GM12873 (cell line): ENCODE data around the gene AGTRAP.

Experiments
- CTCF ChIP-seq: IDR thresholded peaks from 2 replicates; pipeline ENCODE4 v1.5.1; 2012; ENCODE audit warnings: low read depth, mild to moderate bottlenecking, moderate library complexity, low read length, control low read depth; ENCODE audit not compliant: insufficient read depth; ENCODE audit errors: missing control alignments

AGTRAP gene

GRCh38 chr1:11799896-11800295 lies 64.0 kb downstream of the AGTRAP start:
- no peak for TF ChIP-seq CTCF

GRCh38 chr1:11800391-11800755 lies 64.4 kb downstream of the AGTRAP start:
- no peak for TF ChIP-seq CTCF
